ENCODE data around the gene PARD6B.
"Not testable (repeated sequence)": the region's sequence is repeated elsewhere in the genome, so short reads cannot be mapped to it uniquely, and the experiment has no call there.

Gene PARD6B

DNA sequence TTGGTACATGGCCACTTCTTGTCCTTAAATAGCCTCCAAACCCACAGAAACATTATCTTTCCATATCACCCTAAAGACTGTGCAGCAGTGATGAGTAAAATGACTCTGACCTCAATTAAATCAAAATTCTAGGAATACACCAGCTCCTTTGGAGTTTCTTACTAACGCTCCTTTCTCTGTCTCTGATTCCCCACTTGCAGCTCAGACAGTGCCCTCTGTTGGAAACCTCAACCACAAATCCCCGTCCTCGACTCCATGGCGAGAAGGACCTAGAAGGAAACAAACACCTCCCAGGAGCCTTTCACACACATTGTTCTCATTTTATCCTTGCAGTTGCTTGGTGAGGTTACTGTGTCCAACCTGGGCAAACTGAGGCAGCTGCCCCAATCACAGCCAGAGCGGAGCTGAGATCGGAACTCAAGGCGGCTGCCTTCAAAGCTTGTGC, 17.7 kb upstream of the PARD6B start:
- ChIA-PET POLR2A (no interaction called here), CTCF (no interaction called here)
- DNase-seq (ENCODE audit: extremely low spot score), result no peak
- TF ChIP-seq, protein P1, sequence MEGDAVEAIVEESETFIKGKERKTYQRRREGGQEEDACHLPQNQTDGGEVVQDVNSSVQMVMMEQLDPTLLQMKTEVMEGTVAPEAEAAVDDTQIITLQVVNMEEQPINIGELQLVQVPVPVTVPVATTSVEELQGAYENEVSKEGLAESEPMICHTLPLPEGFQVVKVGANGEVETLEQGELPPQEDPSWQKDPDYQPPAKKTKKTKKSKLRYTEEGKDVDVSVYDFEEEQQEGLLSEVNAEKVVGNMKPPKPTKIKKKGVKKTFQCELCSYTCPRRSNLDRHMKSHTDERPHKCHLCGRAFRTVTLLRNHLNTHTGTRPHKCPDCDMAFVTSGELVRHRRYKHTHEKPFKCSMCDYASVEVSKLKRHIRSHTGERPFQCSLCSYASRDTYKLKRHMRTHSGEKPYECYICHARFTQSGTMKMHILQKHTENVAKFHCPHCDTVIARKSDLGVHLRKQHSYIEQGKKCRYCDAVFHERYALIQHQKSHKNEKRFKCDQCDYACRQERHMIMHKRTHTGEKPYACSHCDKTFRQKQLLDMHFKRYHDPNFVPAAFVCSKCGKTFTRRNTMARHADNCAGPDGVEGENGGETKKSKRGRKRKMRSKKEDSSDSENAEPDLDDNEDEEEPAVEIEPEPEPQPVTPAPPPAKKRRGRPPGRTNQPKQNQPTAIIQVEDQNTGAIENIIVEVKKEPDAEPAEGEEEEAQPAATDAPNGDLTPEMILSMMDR (IDR thresholded peaks at IDR 0.05; ENCODE audit: control extremely low read depth, extremely low read depth, low read depth, missing control alignments), result no peak

DNA sequence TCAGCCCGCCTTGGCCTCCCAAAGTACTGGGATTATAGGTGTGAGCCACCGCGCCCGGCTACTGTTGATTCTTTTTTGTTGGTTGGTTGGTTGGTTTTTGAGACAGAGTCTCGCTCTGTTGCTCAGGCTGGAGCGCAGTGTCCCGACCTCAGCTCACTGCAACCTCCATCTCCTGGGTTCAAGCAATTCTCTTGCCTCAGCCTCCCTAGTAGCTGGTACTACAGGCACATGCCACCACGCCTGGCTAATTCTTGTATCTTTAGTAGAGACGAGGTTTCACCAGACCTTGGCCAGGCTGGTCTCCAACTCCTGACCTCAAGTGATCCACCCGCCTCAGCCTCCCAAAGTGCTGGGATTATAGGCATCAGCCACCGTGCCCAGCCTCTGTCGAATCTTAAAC, 17.0 kb upstream of the PARD6B start:
- DNase-seq (ENCODE audit: extremely low spot score); POLR2A ChIA-PET; CTCF ChIA-PET: not testable (repeated sequence)

DNA sequence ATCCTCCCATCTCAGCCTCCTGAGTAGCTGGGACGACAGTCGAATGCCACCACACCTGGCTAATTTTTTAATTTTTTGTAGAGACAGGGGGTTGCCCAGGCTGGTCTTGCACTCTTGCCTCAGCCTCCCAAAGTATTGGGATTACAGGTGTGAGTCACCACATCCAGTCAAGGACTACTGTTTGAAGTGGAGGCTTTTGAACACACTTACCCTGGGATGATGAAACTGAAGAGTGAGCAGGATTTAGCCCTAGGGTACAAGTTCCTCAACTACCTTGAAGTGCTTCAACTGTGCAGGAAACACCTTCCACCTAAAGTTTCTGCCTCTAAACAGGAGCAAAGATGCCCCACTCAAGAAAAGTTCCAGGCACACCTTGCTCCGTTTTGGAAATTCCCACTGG, 15.7 kb upstream of the PARD6B start:
- CTCF ChIA-PET, result no interaction called here
- POLR2A ChIA-PET, result no interaction called here
- TF ChIP-seq, protein P1 (IDR thresholded peaks at IDR 0.05; ENCODE audit: control extremely low read depth, extremely low read depth, low read depth, missing control alignments), result no peak
- no peak for DNase-seq (ENCODE audit: extremely low spot score)

DNA sequence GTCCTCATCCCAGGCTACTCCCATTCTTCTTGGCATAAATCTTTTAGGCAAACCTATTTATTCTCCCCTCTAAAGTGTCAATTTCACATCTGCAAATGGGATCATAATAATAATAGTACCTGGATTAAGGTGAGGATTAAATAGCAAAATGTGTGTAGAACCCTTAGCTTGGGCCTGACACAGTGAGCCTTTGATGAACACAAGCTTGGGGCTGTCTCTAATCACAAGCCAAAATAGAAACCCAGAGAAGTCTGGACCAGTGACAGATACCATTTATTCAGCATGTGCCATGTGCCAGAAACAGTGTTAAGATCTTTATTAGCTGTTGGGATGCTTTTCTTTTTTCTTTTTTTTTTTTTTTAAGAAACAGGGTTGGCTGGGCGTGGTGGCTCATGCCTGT, 14.9 kb upstream of the PARD6B start:
- CTCF ChIA-PET, result interaction anchor here (1.4 kb wide), 1 partner anchor 33 kb away, joined by 5 read pairs; no protein-coding TSS in a partner anchor
- DNase-seq (ENCODE audit: extremely low spot score), result no peak
- POLR2A ChIA-PET, result no interaction called here
- TF ChIP-seq, protein P1 (IDR thresholded peaks at IDR 0.05; ENCODE audit: control extremely low read depth, extremely low read depth, low read depth, missing control alignments), result no peak

DNA sequence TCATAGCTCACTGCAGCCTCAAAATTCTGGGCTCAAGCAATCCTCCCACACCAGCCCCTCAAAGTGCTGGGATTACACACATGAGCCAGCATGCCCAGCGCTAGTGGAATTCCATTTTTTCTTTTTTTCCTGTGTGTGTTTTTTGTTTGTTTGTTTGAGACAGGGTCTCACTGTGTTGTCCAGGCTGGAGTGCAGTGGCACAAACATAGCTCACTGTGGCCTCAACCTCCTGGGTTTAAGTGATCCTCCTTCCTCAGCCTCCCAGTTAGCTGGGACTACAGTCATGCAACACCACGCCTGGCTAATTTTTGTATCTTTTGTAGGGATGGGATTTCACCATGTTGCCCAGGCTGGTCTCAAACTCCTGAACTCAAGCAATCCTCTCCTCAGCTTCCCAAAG, 14.1 kb upstream of the PARD6B start:
- TF ChIP-seq, protein P1 (IDR thresholded peaks at IDR 0.05; ENCODE audit: control extremely low read depth, extremely low read depth, low read depth, missing control alignments), result no peak
- ChIA-PET POLR2A (no interaction called here), CTCF (interaction anchor here (1.0 to 1.4 kb wide), 2 partner anchors 11 to 32 kb away, joined by 3 to 5 read pairs; no protein-coding TSS in a partner anchor)
- DNase-seq (ENCODE audit: extremely low spot score), result no peak

DNA sequence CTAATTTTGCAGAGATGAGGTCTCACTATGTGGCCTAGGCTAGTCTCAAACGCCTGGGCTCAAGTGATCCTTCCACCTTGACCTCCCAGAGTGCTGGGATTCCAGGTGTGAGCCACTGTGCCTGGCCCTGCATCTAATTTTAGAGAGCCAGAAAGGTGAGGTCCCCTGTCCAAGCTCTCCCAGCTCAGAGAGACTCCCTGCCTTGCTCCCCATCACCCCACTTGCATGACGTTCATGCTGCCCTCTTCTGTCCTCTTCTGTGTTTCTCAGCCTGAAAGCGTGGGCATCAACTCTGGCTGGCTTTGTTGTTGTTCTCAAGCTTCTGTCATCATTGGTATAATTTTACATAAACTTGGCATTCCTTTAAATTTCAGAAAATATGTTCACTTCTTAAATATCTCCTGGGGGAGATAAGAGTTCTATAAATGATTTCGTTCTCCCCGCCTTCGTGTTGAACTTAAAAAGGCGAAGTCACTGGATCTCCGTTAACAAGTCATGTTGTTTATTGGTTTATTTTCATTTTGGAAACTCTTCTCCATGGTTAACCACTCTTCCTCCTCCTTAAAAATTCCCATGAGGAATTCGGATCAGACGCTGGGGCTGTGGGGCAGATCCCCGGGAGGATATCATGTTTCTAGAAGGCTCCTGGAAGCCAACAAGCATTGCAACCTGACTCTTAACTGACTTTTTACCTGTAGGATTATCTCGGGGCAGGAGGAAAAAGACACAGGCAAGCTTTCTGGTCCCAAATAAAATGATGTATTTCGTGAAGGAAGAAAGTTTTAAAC, 13.2 kb upstream of the PARD6B start:
- DNase-seq (ENCODE audit: extremely low spot score), result no peak
- POLR2A ChIA-PET, result no interaction called here
- TF ChIP-seq, protein P1 (IDR thresholded peaks at IDR 0.05; ENCODE audit: control extremely low read depth, extremely low read depth, low read depth, missing control alignments), result no peak
- CTCF ChIA-PET, result interaction anchor here (1.0 kb wide), 1 partner anchor 11 kb away, joined by 3 read pairs; no protein-coding TSS in a partner anchor

DNA sequence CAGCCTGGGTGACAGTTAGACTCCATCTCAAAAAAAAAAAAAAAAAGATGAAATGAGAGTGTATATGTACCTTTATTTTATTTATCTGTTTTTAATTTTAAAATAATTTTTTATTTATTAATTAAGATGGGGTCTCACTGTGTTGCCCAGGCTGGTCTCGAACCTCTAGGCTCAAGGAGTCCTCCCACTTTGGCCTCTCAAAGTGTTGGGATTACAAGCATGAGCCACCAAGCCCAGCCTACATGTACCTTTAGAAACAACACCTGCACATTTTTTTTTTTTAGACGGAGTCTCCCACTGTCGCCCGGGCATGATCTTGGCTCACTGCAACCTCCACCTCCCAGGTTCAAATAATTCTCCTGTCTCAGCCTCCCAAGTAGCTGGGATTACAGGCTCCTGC, 12.1 kb upstream of the PARD6B start:
- CTCF ChIA-PET, result no interaction called here
- POLR2A ChIA-PET, result no interaction called here
- DNase-seq (ENCODE audit: extremely low spot score), result no peak
- TF ChIP-seq, protein P1 (IDR thresholded peaks at IDR 0.05; ENCODE audit: control extremely low read depth, extremely low read depth, low read depth, missing control alignments), result no peak
